Amygdala (tissue), 56 donors: ENCODE data around the gene NID1.
"Not testable (repeated sequence)": the region's sequence is repeated elsewhere in the genome, so short reads cannot be mapped to it uniquely, and the experiment has no call there.

ENCODE experiments used
- DNase-seq, 56 donors: peaks; one replicate each; lab custom pipeline; 2025; lab: John Stamatoyannopoulos, UW

Gene NID1

DNA sequence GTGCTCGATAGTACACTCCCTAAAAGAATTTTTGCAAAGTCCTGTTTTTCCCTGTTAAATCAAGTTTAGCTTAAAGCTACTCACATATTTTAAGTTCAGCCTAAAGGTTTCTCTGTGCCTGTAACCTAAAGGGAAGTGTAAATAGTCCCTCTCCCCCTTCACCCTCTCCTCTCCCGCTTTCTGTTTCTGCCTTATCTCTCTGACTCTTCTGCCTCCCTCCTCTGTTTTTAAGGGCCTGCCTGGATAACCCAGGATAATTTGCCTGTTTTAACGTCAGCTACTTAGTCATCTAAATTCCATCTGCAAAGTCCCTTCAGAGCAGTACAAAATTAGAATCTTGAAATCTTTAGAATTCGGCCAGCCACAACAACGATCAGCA, 92.6 kb downstream of the NID1 start:
- DNase-seq, result no peak

- peak; percentile 25 to 89 (median 71) for DNase-seq
Measured at GRCh38 chr1:235971571-235972310, 93.1 kb downstream of the NID1 start.

DNA sequence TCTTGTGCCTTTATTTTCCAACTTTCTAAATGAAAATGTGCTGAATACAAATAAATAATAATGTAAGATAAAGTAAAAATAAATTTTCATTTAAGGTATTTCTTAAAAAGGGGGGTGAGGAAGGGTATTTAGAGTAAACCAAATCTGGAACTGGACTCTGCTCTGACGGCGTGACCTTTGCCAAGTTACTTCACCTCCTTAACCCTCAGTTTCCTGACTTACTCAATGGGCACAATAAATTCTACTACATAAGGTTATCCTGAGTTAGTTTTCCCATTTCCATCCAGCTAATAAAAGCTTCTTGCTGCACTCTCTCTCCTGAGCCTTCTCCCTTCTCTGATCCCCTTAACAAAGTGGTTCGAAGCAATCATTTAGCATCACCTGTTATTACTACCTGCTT, 93.9 kb downstream of the NID1 start:
- no peak for DNase-seq

DNA sequence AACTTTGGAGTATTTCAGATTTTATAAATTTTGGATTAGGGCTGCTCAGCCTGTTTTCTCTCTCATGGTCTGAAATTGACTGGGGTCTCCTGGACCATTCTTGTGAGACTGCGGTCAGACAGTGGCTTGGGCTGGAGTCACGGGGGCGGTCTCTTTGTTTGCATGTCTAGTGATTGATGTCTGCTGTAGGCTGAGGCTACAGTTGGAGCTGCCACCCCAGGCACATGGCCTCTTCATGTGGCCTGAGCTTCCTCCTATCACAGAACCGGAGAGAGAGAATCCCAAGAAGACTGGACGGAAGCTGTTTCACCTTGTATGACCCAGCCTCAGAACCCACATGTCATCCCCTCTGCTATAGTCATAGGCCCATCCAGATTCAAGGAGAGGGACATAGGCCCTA, 96.1 kb downstream of the NID1 start:
- no peak for DNase-seq

GRCh38 chr1:235966134-235966533, 98.8 kb downstream of the NID1 start:
- not testable (repeated sequence) for DNase-seq

DNA sequence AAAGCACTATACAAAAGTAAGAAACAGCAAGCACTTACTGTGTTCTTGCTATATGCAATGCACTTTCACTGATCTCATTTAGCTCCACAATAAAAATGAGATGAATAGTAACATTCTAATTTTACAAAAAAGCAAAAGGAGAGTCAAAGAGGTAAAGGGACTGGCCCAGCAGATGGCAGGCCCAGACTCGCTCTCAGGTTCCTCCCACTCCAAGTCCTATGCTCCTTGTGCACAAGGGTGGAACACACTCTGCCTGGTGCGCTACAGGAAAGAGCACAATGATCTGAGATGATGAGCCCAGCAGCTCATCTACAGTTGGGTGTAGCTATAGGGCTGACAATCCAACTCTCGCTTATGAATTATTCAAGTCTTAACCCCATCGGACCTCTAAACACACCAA, 104.1 kb downstream of the NID1 start:
- no peak for DNase-seq

DNA sequence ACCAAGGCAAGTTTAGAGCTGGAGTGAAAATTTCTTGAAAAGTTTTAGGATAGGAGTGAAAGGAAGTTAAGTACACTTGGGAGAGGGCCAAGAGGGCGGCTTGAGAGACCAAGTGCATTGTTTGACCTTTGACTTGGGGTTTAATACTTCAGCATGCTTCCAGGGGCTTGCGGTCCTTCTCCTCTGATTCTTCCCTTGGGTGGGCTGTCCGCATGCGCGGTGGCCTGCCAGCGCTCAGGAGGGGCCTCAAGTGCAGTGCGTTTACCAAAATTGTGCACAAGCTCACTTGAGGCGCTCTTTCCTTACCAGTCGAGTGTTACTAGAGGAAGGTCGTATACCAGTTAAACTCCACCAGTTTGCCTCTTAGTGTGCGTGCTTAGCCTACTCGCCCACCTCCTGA, 106.9 kb downstream of the NID1 start:
- DNase-seq, result no peak

DNA sequence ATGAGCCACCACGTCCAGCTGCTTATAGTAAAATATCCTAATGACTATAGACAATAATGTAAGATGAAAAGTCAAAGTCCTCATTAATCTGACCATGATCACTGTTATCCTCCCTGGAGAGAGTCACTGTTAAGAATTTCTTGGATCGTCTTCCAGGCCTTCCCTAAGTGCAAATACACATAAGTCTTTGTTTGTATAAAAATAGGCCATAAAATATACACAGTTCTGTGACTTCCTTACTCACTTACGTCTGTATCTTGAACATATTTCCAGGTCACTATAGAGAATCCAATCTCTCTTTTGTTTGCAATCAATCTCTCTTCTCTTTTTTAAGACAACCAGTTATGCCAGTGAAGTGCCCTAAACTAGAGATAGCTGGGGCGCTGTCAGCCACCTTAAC, 109.1 kb downstream of the NID1 start:
- no peak for DNase-seq

- peak in 4 of 56 donors; percentile 4 to 31 (median 7) for DNase-seq
Measured at GRCh38 chr1:235954306-235955283, 110.3 kb downstream of the NID1 start.

DNA sequence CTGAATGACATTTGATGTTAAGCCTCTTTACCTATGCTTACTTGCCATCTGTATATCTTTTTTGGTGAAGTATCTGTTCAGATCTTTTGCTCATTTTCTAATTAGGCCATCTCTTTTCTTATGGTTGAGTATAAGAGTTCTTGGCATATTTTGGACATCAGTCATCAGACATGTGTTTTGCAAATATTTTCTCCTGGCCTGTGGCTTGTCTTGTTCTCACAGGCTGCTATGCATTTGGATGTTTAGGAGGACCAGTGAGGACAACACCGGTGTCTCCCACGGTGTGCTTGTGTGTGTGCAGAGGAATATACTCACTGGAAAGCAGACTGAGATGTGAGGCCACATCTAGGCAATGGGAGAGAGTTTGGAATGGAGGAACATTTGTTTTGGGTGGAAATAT, 111.1 kb downstream of the NID1 start:
- no peak for DNase-seq

- no peak for DNase-seq
Measured at GRCh38 chr1:235952950-235953615, 111.8 kb downstream of the NID1 start.

GRCh38 chr1:235951661-235952060, 113.2 kb downstream of the NID1 start:
- no peak for DNase-seq

DNA sequence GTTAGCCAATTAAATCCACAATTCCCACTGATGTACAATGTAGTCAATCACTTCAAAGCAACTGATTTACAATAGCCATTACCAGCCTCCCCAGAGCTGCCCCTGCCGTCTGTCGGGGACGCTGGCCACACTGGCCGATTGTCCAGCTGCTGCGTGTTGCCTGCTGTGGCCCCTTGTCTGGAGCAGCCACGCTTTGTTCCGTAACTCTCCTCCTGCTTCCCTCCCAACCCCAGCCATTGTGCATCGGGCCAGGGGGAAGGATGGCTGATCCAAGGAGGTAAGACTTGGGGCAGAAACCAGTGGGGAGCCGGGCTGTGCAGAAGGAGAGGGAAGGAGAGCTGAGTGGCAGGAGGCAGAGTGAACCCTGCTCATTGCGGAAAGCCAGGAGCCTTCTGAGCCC, 114.6 kb downstream of the NID1 start:
- no peak for DNase-seq

- no peak for DNase-seq
Measured at GRCh38 chr1:235948774-235949427, 116.0 kb downstream of the NID1 start.

- DNase-seq, result no peak
Measured at GRCh38 chr1:235947989-235948388, 116.9 kb downstream of the NID1 start.

GRCh38 chr1:235946571-235946981, 118.3 kb downstream of the NID1 start:
- no peak for DNase-seq

GRCh38 chr1:235945775-235946570, 118.9 kb downstream of the NID1 start:
- peak in 1 of 56 donors; percentile 17 for DNase-seq

GRCh38 chr1:235943581-235944114, 121.2 kb downstream of the NID1 start:
- no peak for DNase-seq

DNA sequence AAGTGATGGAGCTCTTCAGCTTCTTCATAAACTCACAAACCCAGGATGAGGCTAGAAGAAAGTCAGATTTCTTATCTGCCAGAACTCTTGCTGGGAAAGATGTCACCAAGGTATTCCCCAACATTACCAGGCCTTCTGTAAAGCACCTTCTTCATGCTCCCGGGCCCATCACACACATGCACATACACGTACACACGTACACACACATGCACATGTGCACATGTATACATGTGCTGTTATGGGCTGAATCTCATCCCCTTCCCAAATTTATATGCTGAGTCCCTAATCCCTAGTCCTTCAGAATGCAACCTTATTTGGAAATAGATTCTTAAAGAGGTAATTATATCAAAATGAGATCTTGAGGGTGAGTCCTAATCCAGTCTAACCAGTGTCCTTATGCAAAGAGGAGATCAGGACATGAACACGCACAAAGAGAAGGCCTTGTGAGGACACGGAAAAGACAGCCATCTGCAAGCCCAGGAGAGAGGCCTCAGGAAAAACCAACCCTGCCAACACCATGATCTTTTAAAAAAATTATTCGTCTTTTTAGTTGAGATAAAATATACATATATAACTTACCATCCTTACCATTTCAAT, 121.8 kb downstream of the NID1 start:
- no peak for DNase-seq
